ENCODE results near the gene STX18.
A peak's percentile ranks its signal among the peaks of the same experiment; 100 is the strongest.

STX18 gene

DNA sequence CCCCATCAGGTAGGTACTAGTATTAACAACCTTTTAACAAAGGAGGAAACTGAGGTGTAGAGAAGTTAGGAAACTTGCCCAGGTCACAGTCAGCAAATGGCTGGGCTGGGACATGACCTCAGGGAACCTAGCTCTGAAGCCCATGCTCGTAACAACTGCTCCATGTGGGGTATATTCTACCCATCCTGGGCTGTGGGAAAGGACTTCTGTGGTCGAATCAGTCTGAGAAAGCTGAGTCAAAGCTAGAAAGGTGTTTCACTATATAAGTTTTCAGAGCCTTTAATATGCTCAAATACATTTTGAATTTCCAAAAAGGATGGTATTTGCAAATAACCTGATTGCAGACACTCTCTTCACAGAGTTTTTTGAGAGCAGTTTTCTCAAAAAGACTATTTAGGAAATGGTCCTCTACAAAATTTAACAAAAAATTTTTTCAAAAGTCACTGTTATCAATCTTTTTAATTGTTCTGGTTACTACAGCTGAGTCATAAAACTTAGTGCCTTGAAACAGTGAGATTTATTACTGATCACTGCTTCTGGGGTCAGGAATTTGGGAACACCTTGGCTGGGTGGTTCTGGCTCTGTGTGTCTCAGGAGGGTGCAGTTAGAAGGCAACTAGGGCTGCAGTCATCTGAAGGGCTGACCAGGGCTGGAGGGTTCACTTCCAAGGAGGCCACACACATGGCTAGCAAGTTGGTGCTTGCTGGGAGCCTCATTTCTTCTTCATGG, 101.4 kb downstream of the STX18 start:
- DNase-seq (ENCODE audit: low read depth in 2 of 2) = no peak

DNA sequence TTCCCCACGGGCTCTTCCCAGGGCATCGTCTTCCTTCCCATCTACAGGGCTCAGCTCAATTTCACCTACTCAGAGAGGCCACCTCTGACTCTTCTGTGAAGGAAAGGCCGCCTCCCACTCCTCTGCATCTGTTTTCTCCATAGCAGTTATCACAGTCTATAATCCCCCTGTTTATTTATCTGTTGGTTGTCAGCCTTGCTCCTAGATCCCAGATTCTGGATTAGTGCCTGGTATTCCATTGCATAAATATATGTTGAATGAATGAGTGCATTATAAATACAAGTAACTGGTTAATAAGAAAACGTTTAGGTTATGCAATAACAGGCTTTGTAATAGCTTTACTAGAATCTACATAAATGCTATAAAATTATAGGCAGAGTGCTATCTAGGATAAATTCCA, 102.1 kb downstream of the STX18 start:
- DNase-seq (ENCODE audit: low read depth in 2 of 2) = no peak

DNA sequence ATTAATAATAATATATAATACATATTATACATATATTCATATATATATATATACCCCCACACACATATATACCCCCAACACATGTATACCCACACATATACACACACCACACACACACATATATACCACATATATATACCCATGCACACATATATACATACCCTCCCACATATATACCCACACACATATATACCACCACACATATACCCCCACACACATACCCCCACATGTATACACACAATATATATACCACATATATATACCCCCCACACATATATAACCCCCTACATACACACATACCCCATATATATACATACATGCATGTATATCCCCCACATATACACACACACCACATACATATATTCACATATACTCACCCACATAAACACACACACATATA, 103.0 kb downstream of the STX18 start:
- DNase-seq (ENCODE audit: low read depth in 2 of 2) = no peak

DNA sequence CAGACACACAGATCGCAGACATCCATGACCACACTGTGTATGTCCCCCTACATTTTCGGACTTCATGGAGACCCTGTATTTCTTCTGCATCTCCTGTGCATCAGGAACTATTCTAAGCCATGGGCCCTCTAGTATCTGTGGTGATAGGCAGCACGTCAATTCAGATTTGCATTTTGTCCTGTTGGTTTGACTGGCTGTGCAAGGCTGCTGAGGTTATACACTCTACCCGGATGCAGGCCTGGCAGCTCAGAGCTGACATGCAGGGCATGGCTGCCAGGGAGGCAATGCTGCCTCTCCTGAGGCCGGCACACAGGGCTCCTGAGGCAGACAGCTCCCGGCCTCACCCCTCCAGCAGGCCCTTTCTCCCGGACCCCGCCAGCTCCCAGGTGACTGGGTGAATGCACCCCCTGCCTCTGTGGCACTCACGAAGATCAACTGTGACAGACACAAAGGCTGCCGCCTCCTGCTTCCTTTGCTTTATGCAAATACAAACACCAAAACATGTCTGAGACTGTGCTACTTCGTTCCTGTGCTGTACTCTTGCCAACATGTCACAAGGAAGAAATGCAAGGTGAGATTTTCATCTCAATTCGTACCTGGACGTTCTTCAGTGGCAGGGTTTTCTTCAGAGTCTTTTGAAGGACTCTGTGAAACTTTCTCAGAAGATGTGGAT, 103.9 kb downstream of the STX18 start:
- DNase-seq (ENCODE audit: low read depth in 2 of 2) = no peak

DNA sequence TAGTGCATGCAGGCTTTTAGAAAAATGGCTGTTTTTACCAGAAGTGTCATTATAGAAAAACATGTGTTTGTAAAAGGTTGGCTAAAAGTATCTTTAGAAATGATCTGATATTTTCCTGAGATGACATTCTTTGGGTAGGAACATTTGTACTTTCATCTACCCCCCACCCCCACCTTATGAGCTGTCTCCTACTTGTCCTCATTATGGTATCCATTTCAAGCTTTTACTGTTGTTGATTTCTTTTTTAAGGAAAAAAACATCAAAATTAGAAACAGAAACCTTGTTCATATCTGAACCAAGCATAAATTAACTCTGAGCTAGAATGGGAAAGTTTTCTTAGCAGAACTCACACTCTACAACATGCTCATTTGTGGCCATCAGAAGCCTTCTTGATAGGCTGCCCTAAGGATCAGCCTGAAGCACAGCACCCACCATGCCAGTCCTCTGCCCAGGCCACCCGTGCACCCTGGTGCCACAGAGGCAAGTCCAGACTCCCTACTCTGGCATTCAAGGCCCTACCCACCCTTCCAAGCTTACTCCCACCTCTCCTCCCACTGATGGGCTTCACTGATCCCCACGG, 105.5 kb downstream of the STX18 start:
- no peak for DNase-seq (ENCODE audit: low read depth in 2 of 2)

DNA sequence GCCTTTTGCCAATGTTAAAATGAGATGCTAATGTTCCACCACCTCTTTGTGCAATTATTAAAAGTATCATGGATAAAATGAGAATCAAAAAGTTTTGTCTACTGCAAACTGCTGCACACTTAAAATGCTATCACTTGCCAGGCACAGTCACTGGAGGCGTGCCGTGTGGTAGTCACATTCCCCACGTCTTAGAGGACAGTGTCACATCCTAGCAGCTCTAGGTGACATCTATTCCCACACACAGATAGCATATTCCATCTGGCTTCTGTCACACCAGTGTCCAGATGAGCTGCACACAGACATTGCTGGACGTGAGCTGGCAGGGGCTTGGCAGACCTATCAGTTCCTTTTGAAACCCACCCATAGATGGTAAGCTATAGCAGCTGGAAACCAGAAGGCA, 107.9 kb downstream of the STX18 start:
- DNase-seq (ENCODE audit: low read depth in 2 of 2) = no peak

DNA sequence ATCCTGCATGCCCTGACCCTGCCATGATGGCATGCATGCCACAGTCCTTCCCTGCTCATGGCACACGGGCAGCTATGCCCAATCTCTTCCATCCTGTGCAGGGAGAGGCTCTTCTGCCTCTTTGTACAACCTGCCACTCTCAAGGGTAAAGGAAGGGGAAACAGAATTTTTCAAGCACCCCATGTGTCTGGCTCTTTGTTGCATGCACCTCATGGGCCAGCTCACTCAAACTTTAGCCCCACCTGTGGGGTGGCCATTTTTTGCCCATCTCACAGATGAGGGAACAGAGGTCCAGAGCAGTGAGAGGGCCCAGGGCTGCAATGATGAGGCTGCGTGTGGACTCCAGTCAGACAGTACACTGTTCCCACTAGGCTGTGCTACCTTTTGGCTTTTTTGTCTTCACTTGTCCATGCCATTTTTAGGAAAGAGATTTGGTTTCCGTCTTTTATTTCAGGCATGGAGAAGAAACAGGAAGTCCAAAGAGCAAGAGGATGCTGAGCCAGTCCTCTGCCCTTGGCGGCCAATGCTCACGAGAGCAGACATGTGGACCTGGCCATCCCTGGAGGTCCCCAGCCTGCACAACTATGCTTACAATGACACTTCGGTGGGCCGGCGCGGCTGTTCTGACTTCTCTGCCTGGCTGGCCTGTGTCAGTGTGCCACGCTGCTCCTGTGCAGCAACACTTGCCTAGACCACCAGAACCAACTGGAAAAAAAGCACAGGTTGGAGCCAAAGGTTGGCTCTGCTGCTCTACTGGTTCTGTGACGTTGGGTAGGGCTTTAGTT, 109.3 kb downstream of the STX18 start:
- no peak for DNase-seq (ENCODE audit: low read depth in 2 of 2)

DNA sequence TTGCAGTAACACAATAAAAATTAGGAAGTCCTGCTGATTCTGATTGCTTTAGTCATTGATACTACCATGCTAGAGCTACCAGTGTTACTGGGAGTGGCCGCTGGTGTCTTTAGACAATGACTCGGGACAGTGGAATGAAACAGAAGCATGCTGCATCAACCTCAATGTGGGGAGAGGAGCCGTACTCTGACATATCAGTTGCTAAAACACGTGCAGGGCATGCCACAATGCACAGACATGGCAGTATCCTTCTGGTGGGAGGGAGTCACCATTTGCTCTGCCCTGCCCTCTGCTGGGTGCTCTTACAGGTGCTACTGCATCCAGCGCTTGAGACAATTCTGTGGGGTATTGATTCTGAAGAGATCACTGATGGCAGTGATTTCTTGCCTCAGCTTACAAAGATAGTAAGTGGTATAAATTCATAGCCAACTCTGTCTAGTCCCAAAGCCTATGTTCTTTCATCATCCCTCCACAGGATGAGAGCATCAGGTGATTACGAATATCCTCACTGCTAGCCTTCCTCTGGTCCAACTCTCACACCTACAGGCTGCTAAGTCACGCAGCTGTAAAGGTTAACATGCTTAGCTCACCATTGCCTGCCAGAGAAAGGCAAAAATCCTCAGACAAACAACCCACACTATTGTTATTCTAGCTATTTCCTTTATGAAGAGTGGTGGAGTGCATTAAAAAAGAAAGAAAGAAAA, 111.2 kb downstream of the STX18 start:
- peak; percentile 4 to 29 for DNase-seq (ENCODE audit: low read depth in 2 of 2)

DNA sequence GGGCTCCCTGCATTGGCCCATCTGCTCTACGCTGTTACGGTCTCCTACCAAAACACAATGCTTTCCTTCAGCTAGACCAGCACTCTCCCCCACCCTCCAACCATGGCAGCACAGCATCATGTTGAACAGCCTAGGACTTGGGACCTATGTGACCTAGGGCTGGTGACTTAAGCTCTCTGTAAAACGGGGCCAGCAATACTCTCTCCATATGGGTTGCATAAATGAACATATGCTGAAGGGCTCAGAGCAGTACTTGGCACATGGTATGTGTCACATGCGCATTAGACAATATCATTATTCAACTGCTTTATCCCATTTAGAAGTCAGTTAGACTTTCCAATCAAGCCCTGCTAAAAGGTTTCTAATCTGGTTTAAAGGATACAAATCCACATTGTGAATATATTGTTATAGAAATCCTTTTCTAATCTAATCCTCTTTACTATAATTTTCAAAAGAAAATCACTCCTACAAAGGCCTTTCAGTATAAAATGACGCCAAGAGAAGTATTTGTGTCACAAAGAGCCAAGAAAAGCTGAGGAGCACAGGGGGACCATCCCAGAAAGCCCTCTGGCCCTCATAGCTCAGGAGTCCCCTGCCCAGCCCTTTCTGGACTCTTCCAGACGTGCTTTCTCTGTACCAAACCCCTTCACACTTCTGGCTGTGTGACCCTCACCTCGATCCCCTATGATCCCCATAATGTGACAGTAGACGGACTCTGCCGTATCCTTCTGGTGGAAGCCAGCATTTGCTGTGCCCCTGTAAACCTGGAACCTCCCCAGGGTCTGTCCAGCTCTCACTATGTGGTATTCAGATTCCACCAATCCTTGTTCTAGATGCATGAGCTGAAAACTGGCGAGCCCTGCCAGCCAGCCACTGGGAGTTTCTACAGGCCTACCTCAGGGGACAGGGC, 112.6 kb downstream of the STX18 start:
- no peak for DNase-seq (ENCODE audit: low read depth in 2 of 2)

DNA sequence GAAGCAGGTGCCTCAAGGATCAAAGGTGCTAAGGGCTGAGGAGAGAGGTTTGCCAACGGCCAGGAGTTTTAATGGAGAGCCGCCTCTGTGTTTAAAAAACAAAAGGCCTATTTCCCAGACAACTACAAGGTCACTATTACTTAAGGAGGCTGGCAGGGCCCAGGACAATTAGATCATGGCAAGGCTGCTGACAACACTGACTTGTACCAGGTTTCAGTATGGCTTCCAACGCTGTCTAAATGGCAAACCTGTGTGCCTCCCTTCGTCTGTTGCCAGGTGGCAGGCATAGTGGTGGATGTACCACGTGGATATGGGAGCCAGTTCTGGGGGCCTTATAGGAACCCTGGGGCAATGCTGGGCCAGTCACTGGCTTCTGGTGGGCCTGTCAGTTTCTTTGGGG, 114.0 kb downstream of the STX18 start:
- DNase-seq (ENCODE audit: low read depth in 2 of 2) = no peak

DNA sequence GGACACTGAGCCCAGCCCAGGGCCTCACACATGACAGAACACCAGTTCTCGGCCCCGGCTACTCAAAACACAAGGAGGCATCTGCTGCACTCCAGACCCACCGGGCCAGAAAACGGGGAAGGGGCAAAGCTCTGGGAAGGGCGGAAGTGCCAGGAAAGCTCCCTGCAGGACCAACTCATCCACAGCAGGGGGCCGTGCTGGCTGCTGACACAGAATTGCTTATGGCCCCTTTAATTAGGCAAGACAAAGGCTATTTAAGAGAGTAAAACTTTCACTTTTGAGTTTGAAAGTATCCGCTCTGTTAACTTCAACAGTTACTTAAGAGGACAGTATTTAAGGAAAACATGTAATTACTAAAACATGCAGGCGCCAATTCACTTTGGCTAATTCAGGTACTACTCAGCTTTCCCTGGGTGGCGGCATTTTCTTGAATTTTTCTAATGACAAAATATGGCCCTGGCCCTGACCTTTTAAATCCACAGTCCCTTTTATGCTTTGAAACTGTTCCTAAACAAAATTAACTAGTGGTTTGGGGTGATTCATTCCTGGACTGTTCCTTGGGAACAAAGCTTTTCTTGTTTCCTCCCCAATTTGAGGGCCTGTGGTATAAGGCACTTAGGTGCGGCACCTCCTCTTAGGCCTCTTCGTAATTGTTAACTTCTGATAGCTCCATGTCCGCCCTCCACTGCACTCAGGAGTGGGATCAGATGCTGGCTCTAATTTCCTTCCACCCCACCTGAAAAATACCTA, 114.6 kb downstream of the STX18 start:
- DNase-seq (ENCODE audit: low read depth in 2 of 2) = no peak

DNA sequence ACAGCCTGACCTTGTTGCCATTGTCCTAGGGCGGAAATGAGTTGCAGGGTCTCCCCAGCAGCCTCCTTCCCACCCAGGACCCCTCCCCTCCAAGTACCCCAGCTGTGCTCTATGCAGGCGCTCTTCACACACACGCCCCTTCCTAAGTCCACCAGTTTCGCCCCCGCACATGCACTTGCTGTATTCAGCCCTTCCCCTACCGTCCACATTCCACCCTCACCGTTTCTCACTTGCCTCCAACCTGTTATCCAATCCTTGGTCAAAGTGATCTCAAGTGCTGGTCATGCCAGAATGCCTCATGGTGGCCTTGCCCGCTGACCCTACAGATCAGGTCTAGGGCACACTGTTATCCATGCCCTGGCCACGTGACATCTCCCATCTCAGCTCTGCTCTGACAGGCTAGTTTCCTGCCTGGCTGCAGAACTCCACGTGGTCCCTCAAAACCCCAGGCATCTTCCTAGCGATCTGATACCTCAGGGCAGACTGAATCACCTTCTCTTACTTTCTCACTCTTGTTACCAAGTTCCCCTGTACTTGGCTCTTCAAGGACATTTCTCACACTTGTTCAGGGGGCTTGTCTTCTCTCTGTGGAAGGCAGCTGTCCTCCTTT, 115.2 kb downstream of the STX18 start:
- DNase-seq (ENCODE audit: low read depth in 2 of 2) = no peak

DNA sequence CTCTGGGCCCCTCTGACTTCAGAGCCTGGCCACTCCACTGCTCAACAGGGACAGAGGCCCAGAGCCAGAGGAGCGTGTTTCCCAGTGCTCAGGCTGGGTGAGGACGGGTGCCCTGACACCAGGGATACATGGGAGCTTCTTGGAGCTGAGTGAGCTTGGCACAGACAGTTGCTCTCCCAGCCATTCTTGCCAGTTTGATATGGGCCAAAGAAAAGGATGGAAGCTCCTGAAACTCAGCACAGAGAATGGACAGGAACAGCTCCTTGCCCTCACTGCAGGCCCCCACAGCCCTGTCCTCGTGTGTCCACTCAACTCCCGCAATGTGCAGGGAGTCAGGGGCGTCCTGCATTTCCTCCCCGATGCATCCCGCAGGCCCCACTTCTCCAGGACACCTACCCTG, 116.2 kb downstream of the STX18 start:
- no peak for DNase-seq (ENCODE audit: low read depth in 2 of 2)

DNA sequence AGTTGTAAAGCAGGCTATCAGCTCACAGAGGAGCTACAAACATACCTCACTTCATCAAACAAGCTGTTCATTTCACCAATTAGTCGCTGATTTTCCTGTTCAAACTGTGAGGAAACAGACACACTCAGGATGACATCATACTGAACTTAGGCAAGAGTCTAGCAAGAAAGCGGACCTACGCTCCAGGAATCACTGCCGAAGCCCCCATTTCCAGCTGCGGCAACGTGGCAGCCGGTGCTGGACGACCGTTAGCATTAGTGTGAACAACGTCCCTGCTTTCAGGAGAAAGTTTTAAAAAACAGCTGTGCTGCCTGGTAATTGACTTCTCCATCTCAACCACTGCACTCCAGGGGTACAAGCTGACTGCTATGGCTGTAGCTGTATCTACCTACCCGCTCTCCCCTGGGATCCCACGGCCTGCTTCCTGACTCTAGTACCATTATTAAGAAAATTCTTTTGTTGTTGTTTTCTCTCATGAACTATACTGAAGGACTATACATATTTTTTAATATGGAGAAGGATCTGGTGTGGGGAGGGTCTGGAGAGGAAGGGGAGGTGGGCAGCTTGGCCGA, 116.6 kb downstream of the STX18 start:
- no peak for DNase-seq (ENCODE audit: low read depth in 2 of 2)

DNA sequence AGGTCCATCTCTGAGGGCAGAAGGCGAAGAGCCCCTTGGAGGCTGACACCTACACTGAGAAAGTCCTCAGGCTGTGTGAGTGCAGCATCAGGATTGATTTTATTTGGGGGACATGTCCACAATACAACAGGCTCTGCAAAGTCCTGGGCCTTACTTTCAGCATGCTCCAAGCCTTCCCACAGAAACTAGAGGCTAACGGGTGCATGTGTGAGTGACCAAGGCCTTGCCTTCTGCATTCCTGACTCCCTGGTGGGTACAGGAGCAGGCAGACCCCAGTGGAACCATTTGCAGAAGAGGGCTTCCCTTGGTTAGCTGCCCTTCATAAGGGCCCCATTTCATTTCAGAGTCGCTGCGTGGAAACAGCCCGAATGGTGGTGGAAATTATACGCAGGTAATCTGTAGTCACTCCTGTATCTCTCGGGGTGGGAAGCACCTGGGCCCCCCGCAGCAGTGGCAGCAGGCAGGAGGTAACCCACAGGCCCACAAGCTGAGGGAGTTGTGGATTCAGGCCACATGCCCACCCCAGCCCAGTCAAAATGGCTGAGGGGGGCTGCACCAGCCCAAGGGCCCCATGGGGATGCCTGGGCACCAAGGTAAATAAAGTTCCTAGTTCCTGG, 117.2 kb downstream of the STX18 start:
- no peak for DNase-seq (ENCODE audit: low read depth in 2 of 2)

DNA sequence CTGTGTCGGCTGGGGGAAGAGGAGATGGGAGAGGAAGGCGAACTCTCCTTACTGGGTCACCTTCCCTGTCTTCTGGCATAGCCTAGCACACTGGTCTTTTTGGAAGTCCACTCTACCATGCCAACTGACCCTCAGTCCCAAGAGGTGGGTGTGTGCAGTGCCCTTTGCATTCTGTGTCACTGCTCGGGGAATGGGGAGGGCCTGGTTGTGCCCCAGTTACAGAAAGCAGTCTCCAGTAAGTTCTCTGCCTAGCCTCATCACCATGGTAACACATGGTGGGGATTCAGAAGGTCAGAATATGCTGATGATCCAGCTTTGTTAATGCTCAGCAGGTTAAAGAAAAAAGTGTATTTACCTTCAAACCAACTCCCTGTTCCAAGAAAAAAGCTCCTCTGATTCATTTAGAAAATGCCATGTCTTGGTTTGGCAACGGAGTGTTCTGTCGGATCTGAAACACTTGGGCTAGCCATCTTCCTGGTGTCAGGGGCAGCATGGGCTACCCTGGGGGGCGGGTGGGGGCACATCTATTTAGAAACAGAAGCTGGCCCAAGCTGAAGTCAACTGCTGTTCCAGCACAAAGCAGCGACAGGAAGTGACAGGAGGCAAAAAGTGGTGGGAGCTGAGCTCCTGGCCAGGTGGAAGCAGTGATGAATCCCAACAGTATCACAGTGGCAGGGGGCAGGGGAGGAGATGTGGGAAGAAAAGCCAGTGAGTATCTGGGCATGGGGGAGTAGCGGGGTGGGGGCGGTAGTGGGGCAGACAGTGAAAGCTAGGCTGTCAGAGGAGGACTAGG, 117.9 kb downstream of the STX18 start:
- no peak for DNase-seq (ENCODE audit: low read depth in 2 of 2)

DNA sequence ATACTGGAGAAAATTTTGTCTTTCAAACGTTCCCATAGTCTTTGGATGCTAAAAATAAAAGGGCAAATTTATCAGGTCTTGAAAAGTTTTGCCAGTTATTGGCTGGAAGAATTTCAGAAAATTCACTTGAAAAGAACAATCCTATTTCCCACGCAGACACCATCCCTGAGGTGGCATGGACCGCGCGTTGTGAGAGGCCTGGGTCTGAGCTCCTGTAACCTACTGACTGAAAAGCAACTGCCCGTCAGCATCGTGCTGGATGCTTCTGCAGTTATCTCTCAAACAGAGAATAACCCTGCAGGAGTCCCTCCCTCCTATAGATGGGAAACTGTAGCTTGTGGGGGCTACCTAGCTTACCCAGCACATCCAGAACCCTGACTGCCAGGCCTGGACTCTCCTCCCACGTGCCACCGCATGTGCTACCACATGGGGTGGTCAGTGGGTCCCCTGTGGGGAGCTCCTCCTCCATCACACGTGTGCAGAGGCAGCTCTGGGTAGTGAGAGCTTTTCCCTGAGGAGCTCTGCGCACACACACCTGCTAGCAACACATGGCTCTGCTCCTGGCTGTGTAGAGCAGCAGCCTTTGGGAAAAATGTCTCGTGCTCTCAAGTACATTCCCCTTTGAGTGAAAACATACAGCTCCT, 118.9 kb downstream of the STX18 start:
- no peak for DNase-seq (ENCODE audit: low read depth in 2 of 2)
